NCI-H82 (cell line): ENCODE measurements around the gene DISP3.
A peak's percentile ranks its signal among the peaks of the same experiment; 100 is the strongest.

Source experiments
- DNase-seq: peaks from one replicate; lab custom pipeline; 2025; lab: John Stamatoyannopoulos, UW

Gene DISP3

GRCh38 chr1:11487196-11487751 lies 8.3 kb downstream of the DISP3 start:
- DNase-seq, result peak; percentile 97

- no peak for DNase-seq
Observed at GRCh38 chr1:11488201-11488770, 9.3 kb downstream of the DISP3 start.

GRCh38 chr1:11488966-11489625 lies 10.1 kb downstream of the DISP3 start:
- no peak for DNase-seq

GRCh38 chr1:11492235-11492634 lies 13.3 kb downstream of the DISP3 start:
- no peak for DNase-seq

- no peak for DNase-seq
Observed at GRCh38 chr1:11493972-11494655, 15.2 kb downstream of the DISP3 start.

- no peak for DNase-seq
Observed at GRCh38 chr1:11494771-11495170, 15.8 kb downstream of the DISP3 start.

- DNase-seq, result no peak
Observed at GRCh38 chr1:11495579-11495978, 16.6 kb downstream of the DISP3 start.

GRCh38 chr1:11496551-11497080 lies 17.7 kb downstream of the DISP3 start:
- DNase-seq, result no peak

- DNase-seq, result no peak
Observed at GRCh38 chr1:11498956-11499594, 20.1 kb downstream of the DISP3 start.

- DNase-seq, result no peak
Observed at GRCh38 chr1:11499601-11500331, 20.8 kb downstream of the DISP3 start.

GRCh38 chr1:11500881-11501280 lies 21.9 kb downstream of the DISP3 start:
- no peak for DNase-seq

- DNase-seq, result no peak
Observed at GRCh38 chr1:11501491-11501897, 22.5 kb downstream of the DISP3 start.

- no peak for DNase-seq
Observed at GRCh38 chr1:11501906-11502485, 23.0 kb downstream of the DISP3 start.

- DNase-seq, result no peak
Observed at GRCh38 chr1:11502516-11502915, 23.6 kb downstream of the DISP3 start.

GRCh38 chr1:11504599-11504998 lies 25.6 kb downstream of the DISP3 start:
- DNase-seq, result no peak

GRCh38 chr1:11505591-11506538 lies 26.9 kb downstream of the DISP3 start:
- no peak for DNase-seq

- DNase-seq, result no peak
Observed at GRCh38 chr1:11507309-11507708, 28.4 kb downstream of the DISP3 start.

- no peak for DNase-seq
Observed at GRCh38 chr1:11513681-11514080, 34.7 kb downstream of the DISP3 start.

GRCh38 chr1:11514366-11514765 lies 35.4 kb downstream of the DISP3 start:
- DNase-seq, result no peak
